NB4 (cell line): ENCODE measurements around the gene ARHGAP24.

Source experiments
- POLR2A ChIP-seq: IDR thresholded peaks from 2 replicates; pipeline ENCODE4 v1.6.1; 2011; ENCODE audit warnings: mild to moderate bottlenecking; ENCODE audit not compliant: insufficient read length; ENCODE audit errors: extremely low read depth
- TF ChIP-seq, protein P1 (sequence below): IDR thresholded peaks from one replicate; pipeline ENCODE4 v1.5.1; 2012; ENCODE audit warnings: low read depth, low read length

DNA sequence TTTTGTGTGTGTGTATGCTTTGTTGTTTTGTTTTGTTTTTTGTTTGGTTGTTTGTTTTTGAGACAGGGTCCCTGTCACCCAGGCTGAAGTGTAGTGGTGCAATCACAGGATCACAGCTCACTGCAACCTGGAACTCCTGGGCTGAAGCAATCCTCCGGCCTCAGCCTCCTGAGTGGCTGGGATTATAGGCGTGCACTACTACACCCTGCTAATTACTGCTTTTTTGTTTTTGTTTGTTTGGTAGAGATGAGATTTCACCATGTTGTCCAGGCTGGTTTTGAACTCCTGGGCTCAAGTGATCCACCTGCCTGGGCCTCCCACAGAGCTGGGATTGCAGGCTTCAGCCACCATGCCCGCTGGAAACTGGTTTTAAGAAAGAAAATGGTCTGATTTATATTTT lies 44.7 kb upstream of the ARHGAP24 start:
- TF ChIP-seq, protein P1, sequence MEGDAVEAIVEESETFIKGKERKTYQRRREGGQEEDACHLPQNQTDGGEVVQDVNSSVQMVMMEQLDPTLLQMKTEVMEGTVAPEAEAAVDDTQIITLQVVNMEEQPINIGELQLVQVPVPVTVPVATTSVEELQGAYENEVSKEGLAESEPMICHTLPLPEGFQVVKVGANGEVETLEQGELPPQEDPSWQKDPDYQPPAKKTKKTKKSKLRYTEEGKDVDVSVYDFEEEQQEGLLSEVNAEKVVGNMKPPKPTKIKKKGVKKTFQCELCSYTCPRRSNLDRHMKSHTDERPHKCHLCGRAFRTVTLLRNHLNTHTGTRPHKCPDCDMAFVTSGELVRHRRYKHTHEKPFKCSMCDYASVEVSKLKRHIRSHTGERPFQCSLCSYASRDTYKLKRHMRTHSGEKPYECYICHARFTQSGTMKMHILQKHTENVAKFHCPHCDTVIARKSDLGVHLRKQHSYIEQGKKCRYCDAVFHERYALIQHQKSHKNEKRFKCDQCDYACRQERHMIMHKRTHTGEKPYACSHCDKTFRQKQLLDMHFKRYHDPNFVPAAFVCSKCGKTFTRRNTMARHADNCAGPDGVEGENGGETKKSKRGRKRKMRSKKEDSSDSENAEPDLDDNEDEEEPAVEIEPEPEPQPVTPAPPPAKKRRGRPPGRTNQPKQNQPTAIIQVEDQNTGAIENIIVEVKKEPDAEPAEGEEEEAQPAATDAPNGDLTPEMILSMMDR: no peak
- no peak for TF ChIP-seq POLR2A
